SK-N-SH treated with all-trans-retinoic acid at 6 μM for 48 hours (cell line): Measurements from ENCODE around the gene C5AR1.

Source experiments
- ATAC-seq: fragments of 200-7000 bp; cut with Tn5 transposase; 3 replicates; pipeline ENCODE4 v1.9.1; 2020; ENCODE audit warnings: mild to moderate bottlenecking, moderate library complexity
- ARNTL ChIP-seq: fragments of 450-650 bp; formaldehyde crosslinking; IDR thresholded peaks from 2 replicates; pipeline ENCODE4 v1.5.0; 2020; ENCODE audit warnings: low read depth, mild to moderate bottlenecking, moderate library complexity, borderline replicate concordance
- BACH2 ChIP-seq: fragments of 250-450 bp; sonication (Bioruptor Pico); IDR thresholded peaks from 2 replicates; pipeline ENCODE4 v1.9.0; 2021; ENCODE audit warnings: mild to moderate bottlenecking, borderline replicate concordance
- CREB5 ChIP-seq: fragments of 250-450 bp; sonication (Bioruptor Pico); IDR thresholded peaks from 2 replicates; pipeline ENCODE4 v1.5.1; 2020; ENCODE audit warnings: low read depth, mild to moderate bottlenecking, moderate library complexity
- CSDC2 ChIP-seq: fragments of 250-450 bp; sonication (Bioruptor Pico); IDR thresholded peaks from 2 replicates; pipeline ENCODE4 v1.5.0; 2020; ENCODE audit warnings: mild to moderate bottlenecking, moderate library complexity
- CSRNP3 ChIP-seq: fragments of 250-450 bp; sonication (Bioruptor Pico); IDR thresholded peaks from 2 replicates; pipeline ENCODE4 v1.5.1; 2021; ENCODE audit warnings: mild to moderate bottlenecking, moderate library complexity
- ESRRG ChIP-seq: fragments of 250-450 bp; sonication (Bioruptor Pico); IDR thresholded peaks from 2 replicates; pipeline ENCODE4 v1.6.1; 2021; ENCODE audit warnings: mild to moderate bottlenecking
- GLIS3 ChIP-seq: fragments of 250-450 bp; sonication (Bioruptor Pico); IDR thresholded peaks from 2 replicates; pipeline ENCODE4 v1.5.0; 2020; ENCODE audit warnings: mild to moderate bottlenecking, moderate library complexity
- ISL1 ChIP-seq: fragments of 250-450 bp; sonication (Bioruptor Pico); IDR thresholded peaks from 2 replicates; pipeline ENCODE4 v2.1.2; 2022; ENCODE audit warnings: mild to moderate bottlenecking, moderate library complexity
- OSR1 ChIP-seq: fragments of 250-450 bp; sonication (Bioruptor Pico); IDR thresholded peaks from 2 replicates; pipeline ENCODE4 v1.8.0; 2022; ENCODE audit warnings: moderate library complexity, mild to moderate bottlenecking, inconsistent platforms
- POU6F1 ChIP-seq: fragments of 250-450 bp; sonication (Bioruptor Pico); IDR thresholded peaks from 2 replicates; pipeline ENCODE4 v1.8.0; 2021; ENCODE audit warnings: low read depth, mild to moderate bottlenecking, moderate library complexity, borderline replicate concordance
- PPARA ChIP-seq: fragments of 250-450 bp; sonication (Bioruptor Pico); IDR thresholded peaks from 2 replicates; pipeline ENCODE4 v1.5.0; 2020; ENCODE audit warnings: mild to moderate bottlenecking, borderline replicate concordance
- RARB ChIP-seq: fragments of 250-450 bp; sonication (Bioruptor Pico); IDR thresholded peaks from 2 replicates; pipeline ENCODE4 v1.8.0; 2021; ENCODE audit warnings: mild to moderate bottlenecking, moderate library complexity
- SNAI2 ChIP-seq: fragments of 250-450 bp; sonication (Bioruptor Pico); IDR thresholded peaks from 2 replicates; pipeline ENCODE4 v1.5.0; 2020; ENCODE audit warnings: mild to moderate bottlenecking, moderate library complexity
- TCF4 ChIP-seq: fragments of 250-450 bp; sonication (Bioruptor Pico); IDR thresholded peaks from 2 replicates; pipeline ENCODE4 v1.8.0; 2021; ENCODE audit warnings: mild to moderate bottlenecking, moderate library complexity, borderline replicate concordance
- ZC3H10 ChIP-seq: fragments of 250-450 bp; sonication (Bioruptor Pico); IDR thresholded peaks from 2 replicates; pipeline ENCODE4 v1.5.1; 2021; ENCODE audit warnings: mild to moderate bottlenecking, moderate library complexity
- ZFP3 ChIP-seq: fragments of 250-450 bp; sonication (Bioruptor Pico); IDR thresholded peaks from 2 replicates; pipeline ENCODE4 v1.5.0; 2020; ENCODE audit warnings: mild to moderate bottlenecking, moderate library complexity
- ZFP30 ChIP-seq: fragments of 450-650 bp; formaldehyde crosslinking; IDR thresholded peaks from 2 replicates; pipeline ENCODE4 v1.5.0; 2022; ENCODE audit warnings: mild to moderate bottlenecking, moderate library complexity
- ZNF565 ChIP-seq: fragments of 450-650 bp; formaldehyde crosslinking; conservative IDR thresholded peaks from 2 replicates; pipeline ENCODE4 v1.5.0; 2020; ENCODE audit warnings: low read depth, mild to moderate bottlenecking, moderate library complexity
- ZNF70 ChIP-seq: fragments of 450-650 bp; formaldehyde crosslinking; IDR thresholded peaks from 2 replicates; pipeline ENCODE4 v1.5.0; 2020; ENCODE audit warnings: mild to moderate bottlenecking, moderate library complexity
- ZNF8 ChIP-seq: fragments of 450-650 bp; formaldehyde crosslinking; IDR thresholded peaks from 2 replicates; pipeline ENCODE4 v1.5.0; 2020; ENCODE audit warnings: mild to moderate bottlenecking, moderate library complexity
- TF ChIP-seq, protein P1 (sequence below): fragments of 250-450 bp; sonication (Bioruptor Pico); IDR thresholded peaks from 2 replicates; pipeline ENCODE4 v1.5.0; 2020; ENCODE audit warnings: mild to moderate bottlenecking, moderate library complexity

The C5AR1 gene

DNA sequence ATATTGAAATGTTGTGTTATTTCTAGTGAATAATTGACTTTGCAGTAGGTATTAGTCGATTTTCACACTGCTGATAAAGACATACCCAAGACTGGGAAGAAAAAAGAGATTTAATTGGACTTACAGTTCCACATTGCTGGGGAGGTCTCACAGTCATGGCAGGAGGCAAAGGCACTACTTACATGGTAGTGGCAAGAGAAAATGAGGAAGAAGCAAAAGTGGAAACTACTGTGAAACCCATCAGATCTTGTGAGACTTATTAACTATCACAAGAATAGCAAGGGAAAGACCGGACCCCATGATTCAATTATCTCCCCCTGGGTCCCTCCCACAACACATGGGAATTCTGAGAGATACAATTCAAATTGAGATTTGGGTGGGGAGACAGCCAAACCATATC lies 12.4 kb downstream of the C5AR1 start:
- no peak for ATAC-seq
- no peak for TF ChIP-seq CSDC2 (CRISPR knock-in tag)
- no peak for TF ChIP-seq CSRNP3 (CRISPR knock-in tag)
- no peak for TF ChIP-seq ZNF8 (CRISPR knock-in tag)
- TF ChIP-seq ISL1, result no peak
- TF ChIP-seq ARNTL, result no peak
- TF ChIP-seq ZC3H10, result no peak
- TF ChIP-seq BACH2 (CRISPR knock-in tag), result no peak
- TF ChIP-seq GLIS3, result no peak
- TF ChIP-seq SNAI2 (CRISPR knock-in tag), result no peak
- TF ChIP-seq ZFP3 (CRISPR knock-in tag), result no peak
- no peak for TF ChIP-seq OSR1
- no peak for TF ChIP-seq CREB5 (CRISPR knock-in tag)
- TF ChIP-seq PPARA (CRISPR knock-in tag), result no peak
- TF ChIP-seq POU6F1, result no peak
- no peak for TF ChIP-seq ZNF565 (CRISPR knock-in tag)
- TF ChIP-seq TCF4 (CRISPR knock-in tag), result no peak
- no peak for TF ChIP-seq ZFP30 (CRISPR knock-in tag)
- TF ChIP-seq ESRRG (CRISPR knock-in tag), result no peak
- TF ChIP-seq, protein P1, sequence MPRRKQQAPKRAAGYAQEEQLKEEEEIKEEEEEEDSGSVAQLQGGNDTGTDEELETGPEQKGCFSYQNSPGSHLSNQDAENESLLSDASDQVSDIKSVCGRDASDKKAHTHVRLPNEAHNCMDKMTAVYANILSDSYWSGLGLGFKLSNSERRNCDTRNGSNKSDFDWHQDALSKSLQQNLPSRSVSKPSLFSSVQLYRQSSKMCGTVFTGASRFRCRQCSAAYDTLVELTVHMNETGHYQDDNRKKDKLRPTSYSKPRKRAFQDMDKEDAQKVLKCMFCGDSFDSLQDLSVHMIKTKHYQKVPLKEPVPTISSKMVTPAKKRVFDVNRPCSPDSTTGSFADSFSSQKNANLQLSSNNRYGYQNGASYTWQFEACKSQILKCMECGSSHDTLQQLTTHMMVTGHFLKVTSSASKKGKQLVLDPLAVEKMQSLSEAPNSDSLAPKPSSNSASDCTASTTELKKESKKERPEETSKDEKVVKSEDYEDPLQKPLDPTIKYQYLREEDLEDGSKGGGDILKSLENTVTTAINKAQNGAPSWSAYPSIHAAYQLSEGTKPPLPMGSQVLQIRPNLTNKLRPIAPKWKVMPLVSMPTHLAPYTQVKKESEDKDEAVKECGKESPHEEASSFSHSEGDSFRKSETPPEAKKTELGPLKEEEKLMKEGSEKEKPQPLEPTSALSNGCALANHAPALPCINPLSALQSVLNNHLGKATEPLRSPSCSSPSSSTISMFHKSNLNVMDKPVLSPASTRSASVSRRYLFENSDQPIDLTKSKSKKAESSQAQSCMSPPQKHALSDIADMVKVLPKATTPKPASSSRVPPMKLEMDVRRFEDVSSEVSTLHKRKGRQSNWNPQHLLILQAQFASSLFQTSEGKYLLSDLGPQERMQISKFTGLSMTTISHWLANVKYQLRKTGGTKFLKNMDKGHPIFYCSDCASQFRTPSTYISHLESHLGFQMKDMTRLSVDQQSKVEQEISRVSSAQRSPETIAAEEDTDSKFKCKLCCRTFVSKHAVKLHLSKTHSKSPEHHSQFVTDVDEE, result no peak
- no peak for TF ChIP-seq RARB (CRISPR knock-in tag)

GRCh38 chr19:47323409-47323808 lies 13.7 kb downstream of the C5AR1 start:
- no peak for ATAC-seq
- TF ChIP-seq CSDC2 (CRISPR knock-in tag), result no peak
- no peak for TF ChIP-seq ZNF70 (CRISPR knock-in tag)
- no peak for TF ChIP-seq TCF4 (CRISPR knock-in tag)
- no peak for TF ChIP-seq ISL1
- TF ChIP-seq CREB5 (CRISPR knock-in tag), result no peak
- TF ChIP-seq ZFP3 (CRISPR knock-in tag), result no peak
- no peak for TF ChIP-seq POU6F1

DNA sequence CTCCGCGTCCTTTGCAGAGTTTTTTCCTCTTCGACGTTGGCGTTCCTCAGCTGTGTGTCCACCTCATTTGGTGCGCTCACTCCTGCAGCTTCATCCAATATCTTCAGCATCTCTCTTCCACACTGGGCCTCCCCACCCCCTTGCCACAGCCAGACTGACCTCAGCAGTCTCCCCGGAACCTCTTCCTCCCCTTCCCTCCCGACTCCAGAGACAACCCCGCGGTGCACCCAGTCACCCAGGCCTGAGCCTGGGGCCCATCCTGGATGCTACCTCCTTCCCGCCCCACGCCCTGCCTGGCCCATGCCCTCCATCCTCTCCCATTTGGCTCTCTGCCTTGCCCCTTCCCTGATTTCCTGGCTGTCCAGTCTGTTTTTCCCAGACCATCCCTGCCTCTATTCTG lies 14.2 kb downstream of the C5AR1 start:
- TF ChIP-seq ZNF8 (CRISPR knock-in tag) (no peak), PPARA (CRISPR knock-in tag) (no peak), ZNF565 (CRISPR knock-in tag) (no peak)
- TF ChIP-seq, all 23 proteins: peak for 0
- no peak for ATAC-seq
